H9 (cell line): ENCODE measurements around the gene CORO1C. TPM values are rescaled to one million over a fixed set of nuclear protein-coding genes. Genes with fewer than 3 reads are reported as not detected.

Experiments used
- DNase-seq: peaks from one replicate; pipeline ENCODE4 v3.0.0-alpha.2; 2017
- H2AFZ ChIP-seq: one replicate; pipeline ENCODE4 v1.6.1; 2013; ENCODE audit warnings: mild to moderate bottlenecking, low read length, control low read depth, moderate library complexity
- H2AK5ac ChIP-seq: 2 replicates; pipeline ENCODE4 v1.6.1; 2013; ENCODE audit warnings: low read length, control low read depth, mixed read lengths; ENCODE audit not compliant: insufficient read length
- H2BK120ac ChIP-seq: one replicate; pipeline ENCODE4 v1.6.1; 2013; ENCODE audit warnings: low read depth, mild to moderate bottlenecking, low read length, control low read depth, inconsistent platforms; ENCODE audit not compliant: poor library complexity, severe bottlenecking
- H2BK12ac ChIP-seq: 2 replicates; pipeline ENCODE4 v1.6.1; 2013; ENCODE audit warnings: low read length, control low read depth, mixed read lengths, low read depth; ENCODE audit not compliant: insufficient read length
- H2BK15ac ChIP-seq: 2 replicates; pipeline ENCODE4 v1.6.1; 2013; ENCODE audit warnings: low read depth, low read length, control low read depth
- H2BK20ac ChIP-seq: one replicate; pipeline ENCODE4 v1.6.1; 2013; ENCODE audit warnings: low read depth, mild to moderate bottlenecking, low read length, control low read depth, inconsistent platforms; ENCODE audit not compliant: poor library complexity, severe bottlenecking
- H2BK5ac ChIP-seq: 2 replicates; pipeline ENCODE4 v1.6.1; 2013; ENCODE audit warnings: low read length, control low read depth, mixed read lengths; ENCODE audit not compliant: insufficient read length
- H3K14ac ChIP-seq: 2 replicates; pipeline ENCODE4 v1.6.1; 2013; ENCODE audit warnings: low read length, control low read depth; ENCODE audit not compliant: insufficient read depth
- H3K18ac ChIP-seq: 2 replicates; pipeline ENCODE4 v1.6.1; 2013; ENCODE audit warnings: low read depth, mild to moderate bottlenecking, mixed read lengths, low read length, control low read depth; ENCODE audit not compliant: insufficient read length
- H3K23ac ChIP-seq: 2 replicates; pipeline ENCODE4 v1.6.1; 2013; ENCODE audit warnings: low read length, control low read depth, mixed read lengths, low read depth; ENCODE audit not compliant: insufficient read length
- H3K23me2 ChIP-seq: 2 replicates; pipeline ENCODE4 v1.6.1; 2013; ENCODE audit warnings: low read depth, mild to moderate bottlenecking, mixed read lengths, low read length, control low read depth; ENCODE audit not compliant: insufficient read length, poor library complexity, severe bottlenecking
- H3K27ac ChIP-seq: 2 replicates; pipeline ENCODE4 v1.5.1; 2013; ENCODE audit warnings: low read length, control low read depth, mixed read lengths, low read depth; ENCODE audit not compliant: insufficient read length
- H3K27me3 ChIP-seq: 2 replicates; pipeline ENCODE4 v1.6.1; 2013; ENCODE audit warnings: low read length, control low read depth, inconsistent platforms; ENCODE audit not compliant: insufficient read depth
- H3K4ac ChIP-seq: 2 replicates; pipeline ENCODE4 v1.6.1; 2013; ENCODE audit warnings: low read depth, mild to moderate bottlenecking, control low read depth, inconsistent platforms, low read length, moderate library complexity
- H3K4me1 ChIP-seq: 2 replicates; pipeline ENCODE4 v1.6.1; 2013; ENCODE audit warnings: low read length, control low read depth, inconsistent platforms; ENCODE audit not compliant: insufficient read depth
- H3K4me2 ChIP-seq: 2 replicates; pipeline ENCODE4 v1.6.1; 2013; ENCODE audit warnings: low read length, control low read depth, mixed read lengths; ENCODE audit not compliant: insufficient read length, insufficient read depth
- H3K56ac ChIP-seq: 2 replicates; pipeline ENCODE4 v1.6.1; 2013; ENCODE audit warnings: low read depth, mild to moderate bottlenecking, mixed read lengths, low read length, control low read depth; ENCODE audit not compliant: insufficient read length
- H3K79me1 ChIP-seq: 2 replicates; pipeline ENCODE4 v1.6.1; 2013; ENCODE audit warnings: low read depth, mild to moderate bottlenecking, moderate library complexity, low read length, control low read depth, inconsistent platforms; ENCODE audit not compliant: insufficient read depth, poor library complexity, severe bottlenecking
- H3K79me2 ChIP-seq: 2 replicates; pipeline ENCODE4 v1.6.1; 2013; ENCODE audit warnings: low read length, control low read depth, inconsistent platforms; ENCODE audit not compliant: insufficient read depth
- H3K9ac ChIP-seq: 2 replicates; pipeline ENCODE4 v1.6.1; 2013; ENCODE audit warnings: low read length, control low read depth, mixed read lengths; ENCODE audit not compliant: insufficient read length; ENCODE audit errors: extremely low read depth
- H3K9me3 ChIP-seq: one replicate; pipeline ENCODE4 v1.6.1; 2013; ENCODE audit warnings: low read depth, low read length, inconsistent platforms; ENCODE audit not compliant: control insufficient read depth
- H3T11ph ChIP-seq: one replicate; pipeline ENCODE4 v1.6.1; 2013; ENCODE audit warnings: mild to moderate bottlenecking, low read length, control low read depth, inconsistent platforms
- H4K20me1 ChIP-seq: one replicate; pipeline ENCODE4 v1.6.1; 2013; ENCODE audit not compliant: control insufficient read depth, insufficient read length, insufficient read depth
- H4K5ac ChIP-seq: 2 replicates; pipeline ENCODE4 v1.6.1; 2013; ENCODE audit warnings: low read depth, mild to moderate bottlenecking, mixed read lengths, low read length, control low read depth; ENCODE audit not compliant: insufficient read length
- H4K8ac ChIP-seq: replicated peaks from 2 replicates; pipeline ENCODE4 v1.6.1; 2013; ENCODE audit warnings: low read length, control low read depth, mixed read lengths, low read depth; ENCODE audit not compliant: insufficient read length
- H4K91ac ChIP-seq: 2 replicates; pipeline ENCODE4 v1.6.1; 2013; ENCODE audit warnings: low read depth, mild to moderate bottlenecking, moderate library complexity, mixed read lengths, low read length, control low read depth; ENCODE audit not compliant: insufficient read length
- H3K27ac Mint-ChIP-seq, 3 experiments: 2 replicates in 2 of 3; 3 replicates in 1 of 3; pipeline ENCODE4 v1.8.0; 2020 to 2021; ENCODE audit warnings: mixed read lengths in 3 of 3, mild to moderate bottlenecking in 1 of 3, moderate library complexity in 1 of 3
- H3K27me3 Mint-ChIP-seq: 2 replicates; pipeline ENCODE4 v1.8.0; 2021; ENCODE audit warnings: low read depth, mild to moderate bottlenecking, moderate library complexity, mixed read lengths
- H3K36me3 Mint-ChIP-seq, 3 experiments: 2 replicates in 2 of 3; 3 replicates in 1 of 3; pipeline ENCODE4 v1.8.0; 2020 to 2021; ENCODE audit warnings: low read depth in 3 of 3, mixed read lengths in 3 of 3; ENCODE audit not compliant: insufficient read depth in 1 of 3
- H3K4me1 Mint-ChIP-seq, 2 experiments: 2 replicates each; pipeline ENCODE4 v1.8.0; 2020; ENCODE audit warnings: mixed read lengths in 2 of 2
- H3K4me3 Mint-ChIP-seq, 2 experiments: 2 replicates in 1 of 2; 3 replicates in 1 of 2; pipeline ENCODE4 v1.8.0; 2020 to 2021; ENCODE audit warnings: mild to moderate bottlenecking in 2 of 2, mixed read lengths in 2 of 2, moderate library complexity in 1 of 2
- H3K9me3 Mint-ChIP-seq, 2 experiments: 2 replicates in 1 of 2; 3 replicates in 1 of 2; pipeline ENCODE4 v1.8.0; 2020; ENCODE audit warnings: mild to moderate bottlenecking in 2 of 2, mixed read lengths in 2 of 2, moderate library complexity in 1 of 2
- CTCF ChIP-seq: fragments of 200-600 bp; sonication (generic); conservative IDR thresholded peaks from 3 replicates; pipeline ENCODE4 v1.8.0; 2021; ENCODE audit warnings: antibody characterized with exemption, mild to moderate bottlenecking
- WGBS: extraction: QIAGEN DNeasy Blood & Tissue Kit; methylation state at CpG from one replicate; pipeline ENCODE4 v1.1.7; 2013; ENCODE audit warnings: missing lambda C conversion rate, low lambda C conversion rate, mixed read lengths; ENCODE audit not compliant: insufficient read length; ENCODE audit errors: extremely low coverage; 5-methylcytosine and 5-hydroxymethylcytosine counted together
- total RNA-seq: library from RNA; stranded (reverse); gene quantifications from 2 replicates; pipeline ENCODE4 v1.2.1, GENCODE V29; 2021

CORO1C gene
- total RNA-seq, 1 experiment from 2014 or later, result 154 TPM

DNA sequence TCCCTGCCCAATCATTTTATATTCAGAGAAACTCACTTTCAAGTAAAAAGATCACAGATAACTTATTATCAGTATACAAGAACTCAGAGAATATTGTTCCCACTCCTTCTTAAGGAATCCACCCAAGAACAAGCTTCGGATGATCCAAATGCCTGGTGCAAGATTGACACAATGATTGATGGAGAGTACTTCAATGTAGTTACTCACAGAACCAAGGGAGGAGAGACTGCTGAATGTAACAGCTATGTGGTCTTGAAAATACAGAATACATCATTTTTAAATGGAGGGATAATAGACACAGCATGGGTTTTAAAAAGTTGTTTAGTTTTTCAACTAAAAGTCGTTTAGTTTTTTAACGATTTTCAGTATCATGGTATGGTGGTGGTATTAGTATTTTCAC lies 59.3 kb downstream of the CORO1C start:
- Histone ChIP-seq H2AFZ (no peak overlapping the region), H3K23ac (no peak overlapping the region), H4K8ac (no peak overlapping the region), H2BK20ac (no peak overlapping the region), H3K56ac (no peak overlapping the region), H2BK15ac (no peak overlapping the region), H3K79me2 (no peaks in the 10 kb centered on the region), H3K4ac (no peak overlapping the region), H3K23me2 (no peaks in the 10 kb centered on the region), H3K14ac (no peak overlapping the region), H4K91ac (no peak overlapping the region), H3K9me3 (no peaks in the 10 kb centered on the region), H2BK12ac (no peak overlapping the region), H3T11ph (no peak overlapping the region), H4K20me1 (no peaks in the 10 kb centered on the region), H3K27me3 (no peaks in the 10 kb centered on the region), H3K4me1 (peaks cover 2% of the 10 kb centered on the region; the same call in 1 of the 2 replicates), H4K5ac (no peak overlapping the region), H3K79me1 (no peaks in the 10 kb centered on the region), H3K18ac (no peak overlapping the region), H2BK120ac (no peak overlapping the region), H3K4me2 (no peak overlapping the region), H2BK5ac (no peak overlapping the region), H3K9ac (no peak overlapping the region), H2AK5ac (no peak overlapping the region), H3K27ac (no peak overlapping the region)
- no CpG with 5 or more reads among the region's 3 CpGs for WGBS
- DNase-seq, result no peak
- Mint-ChIP-seq H3K4me3 (no peak overlapping the region), H3K9me3 (no peaks in the 10 kb centered on the region), H3K4me1 (peaks cover 12 to 16% of the 10 kb centered on the region in 2 experiments), H3K27ac (no peak overlapping the region; a peak in 2 of 7 replicates), H3K27me3 (no peaks in the 10 kb centered on the region), H3K36me3 (peaks cover 3 to 20% (median 4%) of the 10 kb centered on the region in 3 experiments; a peak in 4 of 7 replicates)
- TF ChIP-seq CTCF, result no peak
